ENCODE data around the gene STARD5. TPM values are rescaled to one million over a fixed set of nuclear protein-coding genes. Genes with fewer than 3 reads are reported as not detected.

Gene STARD5
- total RNA-seq, 1 donor from 2014 or later, result 5.5 TPM

DNA sequence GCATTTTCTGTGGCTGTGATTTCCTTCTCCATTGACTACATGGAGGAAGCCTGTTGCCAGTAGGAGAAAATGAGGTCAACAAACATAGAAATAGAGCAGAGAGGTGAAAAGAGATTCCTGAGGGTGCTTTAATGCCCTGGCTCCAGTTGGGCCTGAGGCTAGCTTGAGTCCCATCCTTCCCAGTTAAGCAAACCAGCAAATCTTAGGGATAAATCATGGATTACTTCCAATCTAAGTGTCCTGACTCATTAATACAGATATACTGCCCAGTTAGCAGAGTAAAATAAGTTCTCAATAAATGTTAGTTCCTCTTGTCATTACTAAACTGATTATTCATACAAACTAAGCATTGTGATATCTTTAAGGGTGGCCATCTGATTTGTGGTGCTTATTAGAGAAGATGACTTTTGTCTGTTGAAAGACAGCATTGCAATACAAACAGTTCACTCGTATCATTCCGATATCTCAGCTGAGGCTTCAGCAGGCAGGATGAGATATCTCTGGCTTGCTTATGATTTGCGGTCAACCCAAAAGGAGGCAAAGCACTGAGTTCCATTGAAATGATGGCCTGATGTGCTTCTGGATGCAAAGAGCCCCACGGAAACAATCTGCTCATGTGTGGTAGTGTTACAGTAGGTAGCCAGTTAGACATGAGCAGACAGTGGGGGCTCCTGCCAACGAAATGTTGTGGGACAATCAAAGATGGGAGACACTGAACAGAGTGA is 6.6 kb upstream of the STARD5 start:
- DNase-seq (ENCODE audit: low read depth), result no peak
- Histone ChIP-seq H3K4me3 (ENCODE audit: insufficient read depth, low read depth, low read length) (no peak overlapping the region), H2AFZ (ENCODE audit: low read depth, low read length) (no peak overlapping the region), H3K9me3 (ENCODE audit: insufficient read depth, low read depth, low read length) (no peaks in the 10 kb centered on the region), H3K27me3 (ENCODE audit: insufficient read depth, low read length) (peaks cover 2% of the 10 kb centered on the region), H3K36me3 (ENCODE audit: insufficient read depth, low read length) (no peaks in the 10 kb centered on the region), H3K79me2 (ENCODE audit: insufficient read depth, low read length) (no peaks in the 10 kb centered on the region), H4K20me1 (ENCODE audit: insufficient read depth, low read length) (no peaks in the 10 kb centered on the region), H3K9ac (ENCODE audit: low read length) (no peak overlapping the region), H3K27ac (ENCODE audit: low read depth, low read length) (no peak overlapping the region), H3K4me2 (ENCODE audit: low read length) (no peak overlapping the region), H3K4me1 (ENCODE audit: insufficient read depth, low read length) (peaks cover 21% of the 10 kb centered on the region)
- H3K4me3 Mint-ChIP-seq (ENCODE audit: unreplicated experiment), result no peak overlapping the region
- FAIRE-seq, result no peak
- H3K9me3 Mint-ChIP-seq (ENCODE audit: unreplicated experiment), result no peaks in the 10 kb centered on the region
- H3K27me3 Mint-ChIP-seq (ENCODE audit: low read depth, unreplicated experiment), result no peaks in the 10 kb centered on the region
- H3K4me1 Mint-ChIP-seq (ENCODE audit: low read depth, unreplicated experiment), result peaks cover 35% of the 10 kb centered on the region
- H3K36me3 Mint-ChIP-seq (ENCODE audit: low read depth, unreplicated experiment), result no peaks in the 10 kb centered on the region
- no peak for TF ChIP-seq EZH2 (IDR thresholded peaks at IDR 0.05; ENCODE audit: insufficient read depth, low read length)
- TF ChIP-seq, protein P1, sequence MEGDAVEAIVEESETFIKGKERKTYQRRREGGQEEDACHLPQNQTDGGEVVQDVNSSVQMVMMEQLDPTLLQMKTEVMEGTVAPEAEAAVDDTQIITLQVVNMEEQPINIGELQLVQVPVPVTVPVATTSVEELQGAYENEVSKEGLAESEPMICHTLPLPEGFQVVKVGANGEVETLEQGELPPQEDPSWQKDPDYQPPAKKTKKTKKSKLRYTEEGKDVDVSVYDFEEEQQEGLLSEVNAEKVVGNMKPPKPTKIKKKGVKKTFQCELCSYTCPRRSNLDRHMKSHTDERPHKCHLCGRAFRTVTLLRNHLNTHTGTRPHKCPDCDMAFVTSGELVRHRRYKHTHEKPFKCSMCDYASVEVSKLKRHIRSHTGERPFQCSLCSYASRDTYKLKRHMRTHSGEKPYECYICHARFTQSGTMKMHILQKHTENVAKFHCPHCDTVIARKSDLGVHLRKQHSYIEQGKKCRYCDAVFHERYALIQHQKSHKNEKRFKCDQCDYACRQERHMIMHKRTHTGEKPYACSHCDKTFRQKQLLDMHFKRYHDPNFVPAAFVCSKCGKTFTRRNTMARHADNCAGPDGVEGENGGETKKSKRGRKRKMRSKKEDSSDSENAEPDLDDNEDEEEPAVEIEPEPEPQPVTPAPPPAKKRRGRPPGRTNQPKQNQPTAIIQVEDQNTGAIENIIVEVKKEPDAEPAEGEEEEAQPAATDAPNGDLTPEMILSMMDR (IDR thresholded peaks at IDR 0.05; ENCODE audit: insufficient read depth, low read depth, low read length), result no peak
- peak overlapping the region; percentile 8 for H3K27ac Mint-ChIP-seq (ENCODE audit: unreplicated experiment)

GRCh38 chr15:81329446-81329845 is 5.5 kb upstream of the STARD5 start:
- H3K79me2 ChIP-seq (ENCODE audit: insufficient read depth, low read length), result no peaks in the 10 kb centered on the region
- H4K20me1 ChIP-seq (ENCODE audit: insufficient read depth, low read length), result no peaks in the 10 kb centered on the region
- no peak overlapping the region for H3K4me3 Mint-ChIP-seq (ENCODE audit: unreplicated experiment)

More at GRCh38 chr15:81329446-81329845, 5.5 kb upstream of the STARD5 start:
- Histone ChIP-seq H2AFZ (ENCODE audit: low read depth, low read length) (no peak overlapping the region), H3K36me3 (ENCODE audit: insufficient read depth, low read length) (no peaks in the 10 kb centered on the region), H3K9me3 (ENCODE audit: insufficient read depth, low read depth, low read length) (no peaks in the 10 kb centered on the region), H3K9ac (ENCODE audit: low read length) (no peak overlapping the region), H3K4me3 (ENCODE audit: insufficient read depth, low read depth, low read length) (no peak overlapping the region), H3K4me1 (ENCODE audit: insufficient read depth, low read length) (peaks cover 24% of the 10 kb centered on the region), H3K4me2 (ENCODE audit: low read length) (no peak overlapping the region), H3K27ac (ENCODE audit: low read depth, low read length) (no peak overlapping the region), H3K27me3 (ENCODE audit: insufficient read depth, low read length) (peaks cover 2% of the 10 kb centered on the region)
- H3K27ac Mint-ChIP-seq (ENCODE audit: unreplicated experiment), result no peak overlapping the region
- H3K9me3 Mint-ChIP-seq (ENCODE audit: unreplicated experiment), result no peaks in the 10 kb centered on the region
- H3K36me3 Mint-ChIP-seq (ENCODE audit: low read depth, unreplicated experiment), result peaks cover 1% of the 10 kb centered on the region
- no peak for DNase-seq (ENCODE audit: low read depth)
- H3K27me3 Mint-ChIP-seq (ENCODE audit: low read depth, unreplicated experiment), result no peaks in the 10 kb centered on the region
- peaks cover 38% of the 10 kb centered on the region for H3K4me1 Mint-ChIP-seq (ENCODE audit: low read depth, unreplicated experiment)
- FAIRE-seq, result no peak
- TF ChIP-seq, protein P1 (IDR thresholded peaks at IDR 0.05; ENCODE audit: insufficient read depth, low read depth, low read length), result no peak
- no peak for TF ChIP-seq EZH2 (IDR thresholded peaks at IDR 0.05; ENCODE audit: insufficient read depth, low read length)

Measured in astrocyte (in vitro differentiated cells and primary cell).